GM13977 (cell line): Measurements from ENCODE around the gene CALHM3.

Experiments
- DNase-seq: peaks from one replicate; pipeline ENCODE4 v3.0.0; 2012; ENCODE audit warnings: low spot score
- in situ Hi-C: fragments of 300-500 bp; cut with MboI; formaldehyde crosslinking; loops from one replicate; pipeline ENCODE4 v1.12.0; 2022; ENCODE audit warnings: low sequenced_read_pairs, low pct_unique_long_range_greater_than_20kb, mixed read lengths, inconsistent platforms; ENCODE audit not compliant: unreplicated experiment
- TF ChIP-seq, protein P1 (sequence below): IDR thresholded peaks from 2 replicates; pipeline ENCODE4 v1.5.1; 2012; ENCODE audit warnings: mild to moderate bottlenecking, control low read depth; ENCODE audit not compliant: insufficient read depth; ENCODE audit errors: extremely low read depth, missing control alignments

CALHM3 gene

GRCh38 chr10:103427866-103428265 is 51.2 kb downstream of the CALHM3 start:
- no peak for DNase-seq
- TF ChIP-seq, protein P1, sequence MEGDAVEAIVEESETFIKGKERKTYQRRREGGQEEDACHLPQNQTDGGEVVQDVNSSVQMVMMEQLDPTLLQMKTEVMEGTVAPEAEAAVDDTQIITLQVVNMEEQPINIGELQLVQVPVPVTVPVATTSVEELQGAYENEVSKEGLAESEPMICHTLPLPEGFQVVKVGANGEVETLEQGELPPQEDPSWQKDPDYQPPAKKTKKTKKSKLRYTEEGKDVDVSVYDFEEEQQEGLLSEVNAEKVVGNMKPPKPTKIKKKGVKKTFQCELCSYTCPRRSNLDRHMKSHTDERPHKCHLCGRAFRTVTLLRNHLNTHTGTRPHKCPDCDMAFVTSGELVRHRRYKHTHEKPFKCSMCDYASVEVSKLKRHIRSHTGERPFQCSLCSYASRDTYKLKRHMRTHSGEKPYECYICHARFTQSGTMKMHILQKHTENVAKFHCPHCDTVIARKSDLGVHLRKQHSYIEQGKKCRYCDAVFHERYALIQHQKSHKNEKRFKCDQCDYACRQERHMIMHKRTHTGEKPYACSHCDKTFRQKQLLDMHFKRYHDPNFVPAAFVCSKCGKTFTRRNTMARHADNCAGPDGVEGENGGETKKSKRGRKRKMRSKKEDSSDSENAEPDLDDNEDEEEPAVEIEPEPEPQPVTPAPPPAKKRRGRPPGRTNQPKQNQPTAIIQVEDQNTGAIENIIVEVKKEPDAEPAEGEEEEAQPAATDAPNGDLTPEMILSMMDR: no peak
- in situ Hi-C loops: no loop called here

DNA sequence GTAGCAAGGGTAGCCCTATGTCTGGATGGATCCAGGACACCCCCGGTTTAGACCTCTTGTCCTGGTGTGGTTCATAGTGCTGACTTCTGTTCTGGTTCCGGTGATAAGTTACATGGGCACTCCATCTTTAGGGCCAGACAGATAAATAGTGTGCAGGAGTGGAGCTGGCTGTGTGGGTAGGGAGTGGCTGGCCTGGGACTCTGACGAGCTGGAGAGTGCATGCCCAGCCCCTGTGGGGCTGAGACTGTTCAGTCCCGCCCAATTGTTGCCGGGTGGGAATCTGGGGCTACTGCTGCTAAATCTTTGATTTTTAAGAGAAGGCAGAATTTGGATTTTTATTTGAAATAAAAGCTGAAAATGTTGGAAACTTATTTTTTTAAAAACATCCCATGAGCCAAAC is 55.3 kb downstream of the CALHM3 start:
- in situ Hi-C loops: no loop called here
- DNase-seq: no peak
- TF ChIP-seq, protein P1: no peak
